Neural cell (in vitro differentiated cells): ENCODE data around the gene ASPRV1.

Source experiments
- CTCF ChIP-seq: fragments of 450-650 bp; IDR thresholded peaks from 2 replicates; pipeline ENCODE4 v1.5.1; 2014; ENCODE audit warnings: antibody characterized with exemption, mild to moderate bottlenecking, moderate library complexity; ENCODE audit not compliant: poor library complexity, severe bottlenecking
- EP300 ChIP-seq: fragments of 450-650 bp; conservative IDR thresholded peaks from 2 replicates; pipeline ENCODE4 v1.6.1; 2014; ENCODE audit warnings: antibody characterized with exemption, mild to moderate bottlenecking, moderate library complexity; ENCODE audit not compliant: poor library complexity, severe bottlenecking
- EZH2 ChIP-seq: fragments of 200-600, 300-800 bp; shearing (Covaris generic), sonication (generic); IDR thresholded peaks from 2 replicates; pipeline ENCODE4 v1.6.1; 2014; ENCODE audit warnings: antibody characterized with exemption, low read length, borderline replicate concordance, mild to moderate bottlenecking; ENCODE audit not compliant: insufficient read depth, poor library complexity, severe bottlenecking
- MXI1 ChIP-seq: fragments of 450-650 bp; conservative IDR thresholded peaks from 2 replicates; pipeline ENCODE4 v1.6.1; 2014; ENCODE audit warnings: antibody characterized with exemption, mild to moderate bottlenecking; ENCODE audit not compliant: poor library complexity, severe bottlenecking
- POLR2AphosphoS5 ChIP-seq: IDR thresholded peaks from 2 replicates; pipeline ENCODE4 v1.6.1; 2012
- RAD21 ChIP-seq: fragments of 450-650 bp; conservative IDR thresholded peaks from 2 replicates; pipeline ENCODE4 v1.6.1; 2014; ENCODE audit warnings: antibody characterized with exemption, mild to moderate bottlenecking, moderate library complexity
- SMC3 ChIP-seq: fragments of 450-650 bp; conservative IDR thresholded peaks from 2 replicates; pipeline ENCODE4 v1.6.1; 2014; ENCODE audit warnings: antibody characterized with exemption, mild to moderate bottlenecking, moderate library complexity; ENCODE audit not compliant: poor library complexity
- TAF1 ChIP-seq: IDR thresholded peaks from 2 replicates; pipeline ENCODE4 v1.6.1; 2012; ENCODE audit warnings: low read depth
- TF ChIP-seq, protein P1 (sequence below): IDR thresholded peaks from 2 replicates; pipeline ENCODE4 v1.6.1; 2012; ENCODE audit warnings: borderline replicate concordance

DNA sequence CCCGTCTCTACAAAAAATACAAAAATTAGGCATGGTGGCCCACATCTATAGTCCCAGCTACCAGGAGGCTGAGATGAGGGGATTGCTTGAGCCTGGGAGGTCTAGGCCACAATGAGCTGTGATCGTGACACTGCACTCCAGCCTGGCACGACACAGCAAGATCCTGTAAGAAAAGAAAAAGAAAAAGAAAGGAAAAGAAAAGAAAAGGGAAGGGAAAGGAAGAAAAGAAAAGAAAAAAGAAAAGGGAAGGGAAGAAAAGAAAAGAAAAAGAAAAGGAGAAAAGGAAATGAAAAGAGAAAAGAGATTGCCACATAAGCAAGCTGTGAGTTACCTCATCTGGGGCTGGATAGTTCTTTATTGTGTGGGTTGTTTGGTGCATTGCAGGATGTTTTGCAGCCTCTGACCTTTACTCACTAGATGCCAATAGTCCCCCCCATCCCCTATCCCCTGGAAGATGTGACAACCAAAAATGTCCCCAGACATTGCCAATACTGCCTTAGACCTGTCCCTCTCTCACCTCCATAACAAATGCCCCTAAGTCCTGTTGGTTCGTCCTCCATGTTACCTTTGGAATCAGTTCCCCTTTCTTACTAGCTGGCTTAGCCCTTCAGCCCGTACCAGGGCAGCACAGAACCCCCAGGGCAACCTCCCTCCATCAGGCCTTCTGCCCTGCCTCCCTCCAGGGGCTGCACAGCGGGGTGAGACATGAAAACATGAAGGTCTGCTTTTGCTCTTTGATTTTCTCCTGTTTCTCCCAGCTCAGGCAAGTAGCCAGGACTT, 8.9 kb downstream of the ASPRV1 start:
- TF ChIP-seq CTCF (no peak), EZH2 (no peak), POLR2AphosphoS5 (no peak), MXI1 (no peak), RAD21 (no peak), EP300 (no peak), TAF1 (no peak), SMC3 (no peak)
- TF ChIP-seq, protein P1, sequence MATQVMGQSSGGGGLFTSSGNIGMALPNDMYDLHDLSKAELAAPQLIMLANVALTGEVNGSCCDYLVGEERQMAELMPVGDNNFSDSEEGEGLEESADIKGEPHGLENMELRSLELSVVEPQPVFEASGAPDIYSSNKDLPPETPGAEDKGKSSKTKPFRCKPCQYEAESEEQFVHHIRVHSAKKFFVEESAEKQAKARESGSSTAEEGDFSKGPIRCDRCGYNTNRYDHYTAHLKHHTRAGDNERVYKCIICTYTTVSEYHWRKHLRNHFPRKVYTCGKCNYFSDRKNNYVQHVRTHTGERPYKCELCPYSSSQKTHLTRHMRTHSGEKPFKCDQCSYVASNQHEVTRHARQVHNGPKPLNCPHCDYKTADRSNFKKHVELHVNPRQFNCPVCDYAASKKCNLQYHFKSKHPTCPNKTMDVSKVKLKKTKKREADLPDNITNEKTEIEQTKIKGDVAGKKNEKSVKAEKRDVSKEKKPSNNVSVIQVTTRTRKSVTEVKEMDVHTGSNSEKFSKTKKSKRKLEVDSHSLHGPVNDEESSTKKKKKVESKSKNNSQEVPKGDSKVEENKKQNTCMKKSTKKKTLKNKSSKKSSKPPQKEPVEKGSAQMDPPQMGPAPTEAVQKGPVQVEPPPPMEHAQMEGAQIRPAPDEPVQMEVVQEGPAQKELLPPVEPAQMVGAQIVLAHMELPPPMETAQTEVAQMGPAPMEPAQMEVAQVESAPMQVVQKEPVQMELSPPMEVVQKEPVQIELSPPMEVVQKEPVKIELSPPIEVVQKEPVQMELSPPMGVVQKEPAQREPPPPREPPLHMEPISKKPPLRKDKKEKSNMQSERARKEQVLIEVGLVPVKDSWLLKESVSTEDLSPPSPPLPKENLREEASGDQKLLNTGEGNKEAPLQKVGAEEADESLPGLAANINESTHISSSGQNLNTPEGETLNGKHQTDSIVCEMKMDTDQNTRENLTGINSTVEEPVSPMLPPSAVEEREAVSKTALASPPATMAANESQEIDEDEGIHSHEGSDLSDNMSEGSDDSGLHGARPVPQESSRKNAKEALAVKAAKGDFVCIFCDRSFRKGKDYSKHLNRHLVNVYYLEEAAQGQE, result no peak
